Neural cell (in vitro differentiated cells): ENCODE measurements around the gene CDKN2AIP. TPM values are rescaled to one million over a fixed set of nuclear protein-coding genes. Genes with fewer than 3 reads are reported as not detected.

Experiments used
- H2AFZ ChIP-seq: fragments of 200-600, 300-800 bp; sonication (generic), shearing (Covaris generic); 2 replicates; pipeline ENCODE4 v1.6.0; 2014; ENCODE audit warnings: low read depth, mild to moderate bottlenecking, antibody characterized with exemption, low read length, moderate library complexity
- H3F3A ChIP-seq: fragments of 200-600 bp; shearing (Covaris generic); 2 replicates; pipeline ENCODE4 v1.6.1; 2016; ENCODE audit warnings: mild to moderate bottlenecking, moderate library complexity, mixed read lengths, antibody characterized with exemption, low read length; ENCODE audit not compliant: insufficient read depth, poor library complexity, severe bottlenecking
- H3K27ac ChIP-seq: fragments of 200-600, 300-800 bp; sonication (generic), shearing (Covaris generic); 2 replicates; pipeline ENCODE4 v1.5.1; 2014; ENCODE audit warnings: mild to moderate bottlenecking, low read length, moderate library complexity
- H3K27me3 ChIP-seq: fragments of 300-800, 200-600 bp; sonication (generic), shearing (Covaris generic); 2 replicates; pipeline ENCODE4 v1.6.0; 2014; ENCODE audit warnings: mild to moderate bottlenecking, low read depth, low read length, moderate library complexity; ENCODE audit not compliant: insufficient read depth
- H3K36me3 ChIP-seq: fragments of 300-800, 200-600 bp; sonication (generic), shearing (Covaris generic); 2 replicates; pipeline ENCODE4 v1.5.1; 2014; ENCODE audit warnings: mild to moderate bottlenecking, antibody characterized with exemption, low read length, moderate library complexity; ENCODE audit not compliant: insufficient read depth
- H3K4me2 ChIP-seq: fragments of 300-800, 200-600 bp; sonication (generic), shearing (Covaris generic); 2 replicates; pipeline ENCODE4 v1.6.0; 2014; ENCODE audit warnings: mild to moderate bottlenecking, low read length
- H3K4me3 ChIP-seq: fragments of 300-800, 200-600 bp; sonication (generic), shearing (Covaris generic); 2 replicates; pipeline ENCODE4 v1.5.1; 2014; ENCODE audit warnings: mild to moderate bottlenecking, low read length, moderate library complexity
- H3K79me2 ChIP-seq: fragments of 200-600 bp; shearing (Covaris generic); replicated peaks from 2 replicates; pipeline ENCODE4 v1.6.0; 2014; ENCODE audit warnings: mild to moderate bottlenecking, low read length, moderate library complexity; ENCODE audit not compliant: insufficient read depth
- H3K9ac ChIP-seq: fragments of 300-800, 200-600 bp; sonication (generic), shearing (Covaris generic); 2 replicates; pipeline ENCODE4 v1.6.1; 2016; ENCODE audit warnings: mild to moderate bottlenecking, low read length, mixed read lengths
- H3K9me2 ChIP-seq: fragments of 200-600 bp; shearing (Covaris generic); 2 replicates; pipeline ENCODE4 v1.6.1; 2016; ENCODE audit warnings: mild to moderate bottlenecking, low read length, mixed read lengths; ENCODE audit not compliant: insufficient read depth
- H3K9me3 ChIP-seq: fragments of 200-600, 300-800 bp; sonication (generic), shearing (Covaris generic); 2 replicates; pipeline ENCODE4 v1.6.1; 2016; ENCODE audit warnings: mild to moderate bottlenecking, mixed run types, low read length, moderate library complexity, mixed read lengths
- H4K20me1 ChIP-seq: fragments of 200-600 bp; shearing (Covaris generic); 2 replicates; pipeline ENCODE4 v1.6.1; 2016; ENCODE audit warnings: mild to moderate bottlenecking, mixed run types; ENCODE audit not compliant: insufficient read depth
- EP300 ChIP-seq: fragments of 450-650 bp; conservative IDR thresholded peaks from 2 replicates; pipeline ENCODE4 v1.6.1; 2014; ENCODE audit warnings: antibody characterized with exemption, mild to moderate bottlenecking, moderate library complexity; ENCODE audit not compliant: poor library complexity, severe bottlenecking
- EZH2 ChIP-seq: fragments of 200-600, 300-800 bp; shearing (Covaris generic), sonication (generic); IDR thresholded peaks from 2 replicates; pipeline ENCODE4 v1.6.1; 2014; ENCODE audit warnings: antibody characterized with exemption, low read length, borderline replicate concordance, mild to moderate bottlenecking; ENCODE audit not compliant: insufficient read depth, poor library complexity, severe bottlenecking
- MXI1 ChIP-seq: fragments of 450-650 bp; conservative IDR thresholded peaks from 2 replicates; pipeline ENCODE4 v1.6.1; 2014; ENCODE audit warnings: antibody characterized with exemption, mild to moderate bottlenecking; ENCODE audit not compliant: poor library complexity, severe bottlenecking
- POLR2AphosphoS5 ChIP-seq: IDR thresholded peaks from 2 replicates; pipeline ENCODE4 v1.6.1; 2012
- RAD21 ChIP-seq: fragments of 450-650 bp; conservative IDR thresholded peaks from 2 replicates; pipeline ENCODE4 v1.6.1; 2014; ENCODE audit warnings: antibody characterized with exemption, mild to moderate bottlenecking, moderate library complexity
- SMC3 ChIP-seq: fragments of 450-650 bp; conservative IDR thresholded peaks from 2 replicates; pipeline ENCODE4 v1.6.1; 2014; ENCODE audit warnings: antibody characterized with exemption, mild to moderate bottlenecking, moderate library complexity; ENCODE audit not compliant: poor library complexity
- TAF1 ChIP-seq: IDR thresholded peaks from 2 replicates; pipeline ENCODE4 v1.6.1; 2012; ENCODE audit warnings: low read depth
- polyA plus RNA-seq: library from polyadenylated mRNA; depleted of rRNA; stranded (reverse); fragments of >200 nt; gene quantifications from 2 replicates; pipeline ENCODE4 v1.2.3, GENCODE V29; 2014
- TF ChIP-seq, protein P1 (sequence below): fragments of 450-650 bp; IDR thresholded peaks from 2 replicates; pipeline ENCODE4 v1.5.1; 2014; ENCODE audit warnings: antibody characterized with exemption, mild to moderate bottlenecking, moderate library complexity; ENCODE audit not compliant: poor library complexity, severe bottlenecking
- TF ChIP-seq, protein P2 (sequence below): IDR thresholded peaks from 2 replicates; pipeline ENCODE4 v1.6.1; 2012; ENCODE audit warnings: borderline replicate concordance

The CDKN2AIP gene
- polyA plus RNA-seq, 1 donor from 2014 or later = 58.9 TPM

DNA sequence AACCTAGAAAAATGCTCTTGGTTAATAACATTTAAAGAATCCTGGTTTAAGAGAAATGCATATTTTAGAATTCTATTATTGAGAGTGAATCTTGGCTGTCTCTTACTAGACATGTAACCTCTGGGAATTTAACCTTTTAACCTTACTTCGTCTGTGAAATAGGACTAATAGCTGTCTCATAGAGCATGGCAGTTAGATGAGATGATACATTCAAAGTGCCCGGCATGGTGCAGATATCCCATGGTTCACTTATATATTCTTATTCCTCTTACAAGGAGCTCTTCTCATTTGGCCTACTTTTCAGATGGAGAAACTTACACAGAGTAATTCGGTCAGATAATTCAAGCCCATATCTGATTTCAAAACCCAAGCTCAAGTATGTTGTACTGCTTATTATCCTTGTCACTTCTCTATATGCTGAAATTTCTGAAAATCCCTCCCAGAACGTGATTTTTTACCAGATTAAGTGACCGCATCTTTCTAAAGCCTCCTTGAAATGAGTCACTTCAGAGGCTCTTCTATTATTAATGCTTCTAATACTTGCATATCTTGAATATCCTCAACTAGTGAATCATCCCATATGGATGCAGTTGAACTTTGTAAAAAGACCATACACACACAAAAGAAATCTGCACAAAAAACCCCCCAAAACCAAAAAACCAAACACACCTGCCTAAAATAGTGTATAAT, 4.9 kb downstream of the CDKN2AIP start:
- H3K27me3 ChIP-seq = no peaks in the 10 kb centered on the region
- no peaks in the 10 kb centered on the region for H4K20me1 ChIP-seq
- no peak overlapping the region for H3K4me3 ChIP-seq
- peaks cover 40% of the 10 kb centered on the region for H3K79me2 ChIP-seq
- no peaks in the 10 kb centered on the region for H3K9me2 ChIP-seq
- H3K4me2 ChIP-seq = no peak overlapping the region
- H3K9ac ChIP-seq = no peak overlapping the region
- H3K27ac ChIP-seq = no peak overlapping the region
- peaks cover 8% of the 10 kb centered on the region for H3K36me3 ChIP-seq
- H3F3A ChIP-seq = no peaks in the 10 kb centered on the region
- no peak overlapping the region for H2AFZ ChIP-seq
- TF ChIP-seq TAF1 (no peak), SMC3 (no peak), EP300 (no peak), RAD21 (no peak), POLR2AphosphoS5 (no peak), MXI1 (no peak), EZH2 (no peak)
- TF ChIP-seq, protein P1, sequence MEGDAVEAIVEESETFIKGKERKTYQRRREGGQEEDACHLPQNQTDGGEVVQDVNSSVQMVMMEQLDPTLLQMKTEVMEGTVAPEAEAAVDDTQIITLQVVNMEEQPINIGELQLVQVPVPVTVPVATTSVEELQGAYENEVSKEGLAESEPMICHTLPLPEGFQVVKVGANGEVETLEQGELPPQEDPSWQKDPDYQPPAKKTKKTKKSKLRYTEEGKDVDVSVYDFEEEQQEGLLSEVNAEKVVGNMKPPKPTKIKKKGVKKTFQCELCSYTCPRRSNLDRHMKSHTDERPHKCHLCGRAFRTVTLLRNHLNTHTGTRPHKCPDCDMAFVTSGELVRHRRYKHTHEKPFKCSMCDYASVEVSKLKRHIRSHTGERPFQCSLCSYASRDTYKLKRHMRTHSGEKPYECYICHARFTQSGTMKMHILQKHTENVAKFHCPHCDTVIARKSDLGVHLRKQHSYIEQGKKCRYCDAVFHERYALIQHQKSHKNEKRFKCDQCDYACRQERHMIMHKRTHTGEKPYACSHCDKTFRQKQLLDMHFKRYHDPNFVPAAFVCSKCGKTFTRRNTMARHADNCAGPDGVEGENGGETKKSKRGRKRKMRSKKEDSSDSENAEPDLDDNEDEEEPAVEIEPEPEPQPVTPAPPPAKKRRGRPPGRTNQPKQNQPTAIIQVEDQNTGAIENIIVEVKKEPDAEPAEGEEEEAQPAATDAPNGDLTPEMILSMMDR = no peak
- no peaks in the 10 kb centered on the region for H3K9me3 ChIP-seq

DNA sequence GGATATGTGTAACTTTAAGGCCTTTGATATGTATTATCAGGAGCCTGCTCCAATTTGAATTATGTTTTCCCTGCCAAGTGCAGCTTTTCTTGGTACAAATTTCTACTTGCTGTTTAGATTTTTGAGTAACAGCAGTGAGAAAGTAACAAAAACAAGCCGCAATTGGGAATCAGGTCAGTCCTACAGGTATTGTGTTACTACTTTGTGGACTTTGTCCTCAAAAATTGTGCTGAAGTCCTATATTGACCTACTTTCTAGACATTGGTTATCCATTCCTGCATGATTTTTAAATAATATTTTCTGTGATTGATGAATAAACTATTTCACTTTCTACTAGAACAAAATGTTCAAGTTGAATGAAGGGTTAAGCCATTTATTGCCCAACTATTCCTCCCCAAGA, 5.7 kb downstream of the CDKN2AIP start:
- no peak overlapping the region for H3K27ac ChIP-seq
- H3K9me2 ChIP-seq = no peaks in the 10 kb centered on the region
- H3K4me3 ChIP-seq = no peak overlapping the region
- H3K79me2 ChIP-seq = peaks cover 39% of the 10 kb centered on the region
- H3K27me3 ChIP-seq = no peaks in the 10 kb centered on the region
- H3F3A ChIP-seq = no peaks in the 10 kb centered on the region
- H2AFZ ChIP-seq = no peak overlapping the region
- no peak overlapping the region for H3K4me2 ChIP-seq
- H4K20me1 ChIP-seq = no peaks in the 10 kb centered on the region
- no peak overlapping the region for H3K9ac ChIP-seq
- H3K36me3 ChIP-seq = peaks cover 8% of the 10 kb centered on the region
- TF ChIP-seq POLR2AphosphoS5 (no peak), TAF1 (no peak)
- TF ChIP-seq, protein P2, sequence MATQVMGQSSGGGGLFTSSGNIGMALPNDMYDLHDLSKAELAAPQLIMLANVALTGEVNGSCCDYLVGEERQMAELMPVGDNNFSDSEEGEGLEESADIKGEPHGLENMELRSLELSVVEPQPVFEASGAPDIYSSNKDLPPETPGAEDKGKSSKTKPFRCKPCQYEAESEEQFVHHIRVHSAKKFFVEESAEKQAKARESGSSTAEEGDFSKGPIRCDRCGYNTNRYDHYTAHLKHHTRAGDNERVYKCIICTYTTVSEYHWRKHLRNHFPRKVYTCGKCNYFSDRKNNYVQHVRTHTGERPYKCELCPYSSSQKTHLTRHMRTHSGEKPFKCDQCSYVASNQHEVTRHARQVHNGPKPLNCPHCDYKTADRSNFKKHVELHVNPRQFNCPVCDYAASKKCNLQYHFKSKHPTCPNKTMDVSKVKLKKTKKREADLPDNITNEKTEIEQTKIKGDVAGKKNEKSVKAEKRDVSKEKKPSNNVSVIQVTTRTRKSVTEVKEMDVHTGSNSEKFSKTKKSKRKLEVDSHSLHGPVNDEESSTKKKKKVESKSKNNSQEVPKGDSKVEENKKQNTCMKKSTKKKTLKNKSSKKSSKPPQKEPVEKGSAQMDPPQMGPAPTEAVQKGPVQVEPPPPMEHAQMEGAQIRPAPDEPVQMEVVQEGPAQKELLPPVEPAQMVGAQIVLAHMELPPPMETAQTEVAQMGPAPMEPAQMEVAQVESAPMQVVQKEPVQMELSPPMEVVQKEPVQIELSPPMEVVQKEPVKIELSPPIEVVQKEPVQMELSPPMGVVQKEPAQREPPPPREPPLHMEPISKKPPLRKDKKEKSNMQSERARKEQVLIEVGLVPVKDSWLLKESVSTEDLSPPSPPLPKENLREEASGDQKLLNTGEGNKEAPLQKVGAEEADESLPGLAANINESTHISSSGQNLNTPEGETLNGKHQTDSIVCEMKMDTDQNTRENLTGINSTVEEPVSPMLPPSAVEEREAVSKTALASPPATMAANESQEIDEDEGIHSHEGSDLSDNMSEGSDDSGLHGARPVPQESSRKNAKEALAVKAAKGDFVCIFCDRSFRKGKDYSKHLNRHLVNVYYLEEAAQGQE = no peak
- H3K9me3 ChIP-seq = no peaks in the 10 kb centered on the region
